Measurements from ENCODE around the gene IFT88. TPM values are rescaled to one million over a fixed set of nuclear protein-coding genes. Genes with fewer than 3 reads are reported as not detected.

IFT88 gene
- total and polyA plus RNA-seq, 2 of the 8 experiments (the other 6 are each of a cell fraction or from before 2014, with no cell fraction given) = 1.7 to 5.8 TPM

- ChIA-PET CTCF (ENCODE audit: partially characterized antibody) (interaction anchor here (1.2 kb wide), 1 partner anchor 8 kb away, joined by 4 read pairs; no protein-coding TSS in a partner anchor), POLR2A (ENCODE audit: partially characterized antibody) (no interaction called here)
- Histone ChIP-seq H3K23ac (ENCODE audit: insufficient read length) (no peak overlapping the region), H3K14ac (ENCODE audit: insufficient read length) (no peak overlapping the region), H3K56ac (replicated peaks; ENCODE audit: insufficient read length, low read depth, low read length) (no peak overlapping the region), H3K4ac (replicated peaks; ENCODE audit: insufficient read length, low read depth, low read length) (no peak overlapping the region), H2AFZ (ENCODE audit: low read length) (no peak overlapping the region), H3K4me1 (replicated peaks in 1 of 4; ENCODE audit: control insufficient read depth in 3 of 4, insufficient read depth in 4 of 4, low read length in 3 of 4) (no peaks in the 10 kb centered on the region), H3K9ac (replicated peaks in 1 of 4; ENCODE audit: extremely low read depth in 1 of 4, low read depth in 3 of 4, low read length in 3 of 4) (no peak overlapping the region), H3K18ac (ENCODE audit: extremely low read depth, low read length) (no peak overlapping the region), H3K4me3 (ENCODE audit: extremely low read depth in 1 of 4, insufficient read depth in 2 of 4, low read depth in 3 of 4, low read length in 4 of 4) (no peak overlapping the region), H3K23me2 (ENCODE audit: low read depth, low read length) (no peaks in the 10 kb centered on the region; the same call in 1 of the 2 replicates), H2BK12ac (ENCODE audit: low read depth, low read length) (no peak overlapping the region), H3K4me2 (ENCODE audit: insufficient read depth in 1 of 2, low read depth in 2 of 2, low read length in 2 of 2) (no peak overlapping the region), H2BK120ac (replicated peaks; ENCODE audit: low read depth, low read length) (no peak overlapping the region), H3K36me3 (ENCODE audit: control insufficient read depth in 2 of 4, insufficient read depth in 4 of 4, low read length in 3 of 4) (peaks cover 0 to 8% (median 2%) of the 10 kb centered on the region in 4 experiments; a peak in 2 of 8 replicates), H4K91ac (replicated peaks; ENCODE audit: insufficient read length, low read length) (no peak overlapping the region), H4K5ac (ENCODE audit: insufficient read length, low read depth, low read length) (no peak overlapping the region), H2AK5ac (ENCODE audit: low read depth, low read length) (no peak overlapping the region), H3K27me3 (replicated peaks in 1 of 4; ENCODE audit: control insufficient read depth in 3 of 4, extremely low read depth in 1 of 4, insufficient read depth in 3 of 4, low read length in 3 of 4) (no peaks in the 10 kb centered on the region), H3K79me1 (ENCODE audit: low read depth, low read length) (no peaks in the 10 kb centered on the region), H3K79me2 (ENCODE audit: control insufficient read depth in 1 of 2, insufficient read depth in 2 of 2, low read length in 2 of 2) (no peaks in the 10 kb centered on the region), H4K20me1 (replicated peaks in 1 of 2; ENCODE audit: control insufficient read depth in 1 of 2, insufficient read depth in 2 of 2, low read length in 2 of 2) (peaks cover 0 to 1% of the 10 kb centered on the region in 2 experiments), H2BK15ac (ENCODE audit: low read length) (no peak overlapping the region), H3K9me3 (ENCODE audit: insufficient read depth in 2 of 2, low read depth in 1 of 2, low read length in 1 of 2) (no peaks in the 10 kb centered on the region; a peak in 1 of 4 replicates), H2BK5ac (ENCODE audit: low read depth, low read length) (no peak overlapping the region), H4K8ac (ENCODE audit: extremely low read depth, insufficient read depth, low read length) (no peak overlapping the region), H3K27ac (ENCODE audit: low read depth, low read length) (no peak overlapping the region), H2BK20ac (ENCODE audit: low read length) (no peak overlapping the region)
- FAIRE-seq (no peak), DNase-seq (ENCODE audit: low read depth in 1 of 2, low spot score in 2 of 2) (no peak)
- WGBS, 2 experiments (ENCODE audit: extremely low coverage in 1 of 2, insufficient coverage in 1 of 2, insufficient read length in 1 of 2, insufficient replicate concordance in 2 of 2, low coverage in 1 of 2, low lambda C conversion rate in 2 of 2, missing lambda C conversion rate in 1 of 2) = 91% methylated on average over 5 of the region's 5 CpGs; no CpG with 5 or more reads in 1 of the 2 experiments
- TF ChIP-seq RFX5 (IDR thresholded peaks at IDR 0.05; ENCODE audit: borderline replicate concordance, low read depth, low read length) = no peak
- no peak for TF ChIP-seq SP1 (IDR thresholded peaks at IDR 0.05; ENCODE audit: low read depth, low read length)
Measured at GRCh38 chr13:20580257-20580656, 13.3 kb downstream of the IFT88 start.

All from H1 (cell line).